Measurements from ENCODE around the gene TNRC6B.

GRCh38 chr22:40243891-40244290 lies 66.2 kb downstream of the TNRC6B start:
- no peak for TF ChIP-seq CTCF (conservative IDR thresholded peaks at IDR 0.05; ENCODE audit: low read depth in 2 of 2)
- no peak for TF ChIP-seq POLR2AphosphoS5 (IDR thresholded peaks at IDR 0.05; ENCODE audit: low read depth)
- no peak for TF ChIP-seq REST (IDR thresholded peaks at IDR 0.05; ENCODE audit: unreplicated experiment)
- no peak for TF ChIP-seq EZH2 (IDR thresholded peaks at IDR 0.05; ENCODE audit: low read depth, unreplicated experiment)
- no peak for TF ChIP-seq EZH2phosphoT487 (IDR thresholded peaks at IDR 0.05; ENCODE audit: unreplicated experiment)
- no peak for TF ChIP-seq CREB1 (CRISPR knock-in tag; IDR thresholded peaks at IDR 0.05; ENCODE audit: low read depth)
- TF ChIP-seq NANOG (IDR thresholded peaks at IDR 0.05; ENCODE audit: borderline replicate concordance): no peak
- no peak for TF ChIP-seq ZNF462 (CRISPR knock-in tag; IDR thresholded peaks at IDR 0.05)

All from GM23338 (cell line).